Measurements from ENCODE around the gene RNF144A. TPM values are rescaled to one million over a fixed set of nuclear protein-coding genes. Genes with fewer than 3 reads are reported as not detected.

Gene RNF144A
- total and polyA plus RNA-seq, 5 donors, result 4.7 to 14.3 (median 10.3) TPM

DNA sequence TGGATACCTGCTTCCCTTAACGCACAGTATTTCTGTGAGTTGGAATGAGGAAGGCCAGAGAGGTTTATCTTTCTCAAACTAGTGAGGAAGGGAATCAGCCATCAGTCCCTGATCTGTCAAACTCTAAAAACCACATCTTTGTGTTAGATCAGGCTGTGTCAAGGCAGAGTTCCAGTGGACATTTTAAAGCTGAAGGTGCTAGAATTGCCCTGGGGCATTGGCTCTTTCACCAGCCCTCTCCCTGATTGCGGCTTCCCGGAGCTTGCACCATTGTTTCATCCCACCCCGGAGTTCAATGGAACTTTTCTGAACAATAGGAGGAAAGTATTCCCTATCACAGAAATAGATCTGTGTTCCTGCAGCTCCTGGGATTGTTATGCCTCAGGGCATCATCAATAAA lies 110.2 kb downstream of the RNF144A start:
- H3K27ac ChIP-seq (ENCODE audit: low read length), result no peak overlapping the region
- WGBS, result 37% methylated on average over 4 of the region's 4 CpGs
- DNase-seq, result no peak
- H3K27me3 ChIP-seq (ENCODE audit: control insufficient read depth, insufficient read depth), result no peaks in the 10 kb centered on the region
- H3K9me3 ChIP-seq (ENCODE audit: control insufficient read depth, low read length), result no peaks in the 10 kb centered on the region
- no peak for ATAC-seq
- intact Hi-C loops (cut with DNase I), result no loop called here
- H3K4me3 ChIP-seq (ENCODE audit: low read length), result no peak overlapping the region
- H3K4me1 ChIP-seq (ENCODE audit: control insufficient read depth, insufficient read depth, low read length), result peaks cover 5% of the 10 kb centered on the region

DNA sequence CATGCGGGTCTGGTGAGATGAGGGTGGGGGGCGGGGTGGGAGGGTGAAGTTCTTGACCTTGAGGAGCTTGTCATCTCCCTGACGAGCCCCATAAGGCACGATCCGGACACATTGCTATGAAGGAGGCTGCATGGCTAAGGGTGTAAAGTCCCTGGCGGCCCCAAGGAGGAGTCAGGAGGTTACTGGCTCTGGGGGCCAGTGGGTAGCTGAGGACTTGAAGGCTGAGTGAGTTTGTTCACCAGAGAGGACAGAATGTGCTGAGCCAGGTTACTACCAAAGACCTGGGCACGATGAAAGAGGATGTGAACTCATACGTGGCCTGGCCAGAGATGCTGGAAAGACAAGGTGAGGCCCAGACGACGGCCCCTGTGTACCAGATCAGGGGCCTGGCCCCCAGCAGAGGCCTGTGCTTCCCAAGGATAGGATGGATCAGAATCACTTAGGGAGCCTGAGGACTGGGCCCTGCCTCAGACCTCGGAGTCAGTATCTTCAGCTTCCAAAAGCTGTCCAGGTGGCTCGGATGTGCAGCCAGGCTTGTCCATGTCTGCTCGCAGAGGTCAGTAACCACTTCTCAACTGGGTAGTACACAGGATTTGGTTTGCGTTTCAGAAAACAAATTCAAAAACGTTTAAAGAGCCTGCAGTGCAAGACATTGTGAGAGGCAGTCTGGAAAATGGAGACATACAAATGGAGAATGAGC lies 110.9 kb downstream of the RNF144A start:
- no peak for ATAC-seq

DNA sequence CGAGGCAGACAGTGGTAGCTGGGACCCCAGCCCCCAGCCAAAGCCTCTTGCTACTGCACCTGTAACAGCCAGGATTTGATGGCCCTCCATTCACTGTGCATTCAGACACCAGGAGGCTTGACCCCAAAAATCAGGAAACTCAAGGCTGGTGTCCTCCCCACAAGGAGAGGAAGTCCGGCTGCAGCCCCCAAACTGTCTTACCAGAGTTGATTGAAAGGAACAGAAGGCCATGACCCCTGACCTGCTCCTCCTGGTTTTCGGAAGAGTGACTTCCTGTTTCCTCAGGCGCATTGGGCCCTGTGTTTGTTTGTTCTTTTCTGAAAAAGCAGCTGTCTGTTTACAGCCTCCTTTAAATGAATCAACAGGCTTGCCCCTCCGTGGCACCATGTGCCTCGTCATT lies 111.6 kb downstream of the RNF144A start:
- DNase-seq, result no peak
- H3K27ac ChIP-seq (ENCODE audit: low read length), result peak overlapping the region; percentile 34
- H3K9me3 ChIP-seq (ENCODE audit: control insufficient read depth, low read length), result no peaks in the 10 kb centered on the region
- no peak for ATAC-seq
- H3K4me1 ChIP-seq (ENCODE audit: control insufficient read depth, insufficient read depth, low read length), result peaks cover 5% of the 10 kb centered on the region
- WGBS, result 63% methylated on average over 6 of the region's 6 CpGs
- no peak overlapping the region for H3K4me3 ChIP-seq (ENCODE audit: low read length)
- intact Hi-C loops (cut with DNase I), result no loop called here
- H3K27me3 ChIP-seq (ENCODE audit: control insufficient read depth, insufficient read depth), result no peaks in the 10 kb centered on the region

More for the DNA sequence above, 110.9 kb downstream of the RNF144A start:
- 87% methylated on average over 15 of the region's 15 CpGs for whole genome bisulfite sequencing
- intact Hi-C loops (cut with DNase I), result no loop called here
- peak overlapping the region; percentile 69 for H3K27ac ChIP-seq (ENCODE audit: low read length)
- peaks cover 5% of the 10 kb centered on the region for H3K4me1 ChIP-seq (ENCODE audit: control insufficient read depth, insufficient read depth, low read length)
- no peak for DNase-seq
- no peak overlapping the region for H3K4me3 ChIP-seq (ENCODE audit: low read length)
- H3K27me3 ChIP-seq (ENCODE audit: control insufficient read depth, insufficient read depth), result no peaks in the 10 kb centered on the region
- H3K9me3 ChIP-seq (ENCODE audit: control insufficient read depth, low read length), result no peaks in the 10 kb centered on the region

DNA sequence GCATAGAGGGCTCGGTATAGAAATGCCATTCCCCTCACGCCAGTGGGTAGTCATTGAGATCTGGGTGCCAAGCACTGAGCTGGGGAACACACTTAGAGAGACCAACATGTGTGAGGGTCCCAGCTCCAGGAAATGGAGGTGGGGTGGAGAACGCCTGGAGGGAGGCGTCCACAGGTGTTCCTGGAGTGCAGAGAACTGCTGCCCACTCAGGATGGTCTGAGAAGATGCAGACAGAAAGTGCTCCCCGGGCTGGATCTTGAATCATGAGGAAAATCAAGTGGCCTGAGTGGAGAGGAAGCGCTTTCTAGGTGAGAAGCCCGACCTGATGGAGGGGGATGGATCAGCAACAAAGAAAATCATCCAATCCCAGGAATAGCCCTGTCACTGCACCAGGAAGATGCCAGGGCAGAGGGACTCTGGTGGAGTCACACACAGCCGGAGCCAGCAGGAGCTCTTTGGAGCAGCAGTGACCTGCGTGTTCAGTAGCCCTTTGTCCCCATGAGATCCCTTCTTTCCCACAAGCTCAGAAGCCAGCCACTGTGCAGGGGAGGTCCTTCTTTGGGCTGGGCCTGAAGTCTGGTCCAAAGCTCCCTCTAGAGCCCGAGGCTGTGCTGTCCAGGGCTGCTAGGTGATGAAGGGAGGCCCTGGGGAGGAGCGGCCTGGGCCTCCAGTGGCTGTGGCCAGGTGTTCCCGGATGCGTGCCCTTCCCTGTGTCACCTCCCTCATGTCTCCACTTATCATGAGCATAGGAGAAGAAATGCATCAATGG lies 112.3 kb downstream of the RNF144A start:
- Histone ChIP-seq H3K4me1 (ENCODE audit: control insufficient read depth, insufficient read depth, low read length) (peaks cover 5% of the 10 kb centered on the region), H3K27ac (ENCODE audit: low read length) (no peak overlapping the region), H3K9me3 (ENCODE audit: control insufficient read depth, low read length) (no peaks in the 10 kb centered on the region), H3K27me3 (ENCODE audit: control insufficient read depth, insufficient read depth) (no peaks in the 10 kb centered on the region), H3K4me3 (ENCODE audit: low read length) (no peak overlapping the region)
- DNase-seq (peak in 1 of 3 donors; percentile 47), ATAC-seq (peak in 1 of 2 donors; percentile 54)
- intact Hi-C loops (cut with DNase I), result no loop called here
- 74% methylated on average over 13 of the region's 13 CpGs for WGBS

DNA sequence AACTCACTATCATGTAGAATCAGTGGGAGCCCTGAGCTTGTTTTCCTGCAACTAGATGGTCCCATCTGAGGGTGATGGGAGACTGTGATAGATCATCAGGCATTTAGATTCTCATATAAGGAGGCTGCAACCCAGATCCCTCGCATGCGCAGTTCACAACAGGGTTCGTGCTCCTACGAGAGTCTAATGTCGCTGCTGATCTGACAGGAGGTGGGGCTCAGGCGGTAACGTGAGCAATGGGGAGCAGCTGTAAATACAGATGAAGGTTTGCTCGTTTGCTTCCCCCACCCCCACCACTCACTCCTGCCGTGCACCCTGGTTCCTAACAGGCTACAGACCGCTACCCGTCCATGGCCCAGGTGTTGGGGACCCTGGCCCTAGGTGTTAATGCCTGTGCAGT lies 113.6 kb downstream of the RNF144A start:
- no peaks in the 10 kb centered on the region for H3K9me3 ChIP-seq (ENCODE audit: control insufficient read depth, low read length)
- DNase-seq (no peak), ATAC-seq (no peak)
- no peaks in the 10 kb centered on the region for H3K27me3 ChIP-seq (ENCODE audit: control insufficient read depth, insufficient read depth)
- intact Hi-C loops (cut with DNase I), result no loop called here
- peaks cover 5% of the 10 kb centered on the region for H3K4me1 ChIP-seq (ENCODE audit: control insufficient read depth, insufficient read depth, low read length)
- H3K4me3 ChIP-seq (ENCODE audit: low read length), result no peak overlapping the region
- H3K27ac ChIP-seq (ENCODE audit: low read length), result no peak overlapping the region
- 93% methylated on average over 11 of the region's 11 CpGs for WGBS

DNA sequence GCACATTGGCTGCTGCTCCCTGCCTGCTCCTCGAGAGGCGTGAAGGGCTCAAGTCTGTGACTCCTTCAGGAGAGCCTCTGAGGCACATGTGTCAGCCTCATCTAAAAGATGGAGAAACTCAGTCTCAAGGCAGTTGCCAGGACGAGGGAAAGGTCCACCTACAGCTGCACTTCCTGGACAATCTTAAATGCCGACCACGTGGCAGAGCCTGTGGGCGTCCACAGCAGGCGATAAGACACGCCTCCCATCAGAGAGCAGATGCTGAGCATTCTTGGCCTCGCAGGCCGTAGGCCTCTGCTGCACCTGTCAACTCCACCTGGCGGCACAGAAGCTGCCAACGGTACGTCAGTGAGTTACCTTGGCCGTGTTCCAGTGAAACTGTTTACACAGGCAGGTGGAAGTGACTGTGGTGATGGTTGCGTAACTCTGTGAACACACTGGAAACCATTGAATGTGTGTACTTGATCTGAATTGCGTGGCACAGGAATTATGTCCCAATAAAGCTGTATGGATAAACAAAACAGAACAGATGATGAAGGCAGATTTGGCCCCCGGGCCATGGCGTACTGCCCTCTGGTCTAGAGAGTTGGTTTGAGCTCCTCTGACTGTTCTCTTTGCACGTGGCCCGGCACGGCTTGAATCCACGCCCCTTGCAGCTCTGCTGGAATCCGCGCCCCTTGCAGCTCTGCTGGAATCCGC lies 114.5 kb downstream of the RNF144A start:
- intact Hi-C loops (cut with DNase I), result no loop called here
- Histone ChIP-seq H3K4me1 (ENCODE audit: control insufficient read depth, insufficient read depth, low read length) (peaks cover 2% of the 10 kb centered on the region), H3K27me3 (ENCODE audit: control insufficient read depth, insufficient read depth) (no peaks in the 10 kb centered on the region), H3K27ac (ENCODE audit: low read length) (no peak overlapping the region), H3K9me3 (ENCODE audit: control insufficient read depth, low read length) (no peaks in the 10 kb centered on the region), H3K4me3 (ENCODE audit: low read length) (no peak overlapping the region)
- WGBS, result 77% methylated on average over 25 of the region's 25 CpGs
- DNase-seq (peak in 1 of 3 donors; percentile 58), ATAC-seq (peak in 1 of 2 donors; percentile 34)

DNA sequence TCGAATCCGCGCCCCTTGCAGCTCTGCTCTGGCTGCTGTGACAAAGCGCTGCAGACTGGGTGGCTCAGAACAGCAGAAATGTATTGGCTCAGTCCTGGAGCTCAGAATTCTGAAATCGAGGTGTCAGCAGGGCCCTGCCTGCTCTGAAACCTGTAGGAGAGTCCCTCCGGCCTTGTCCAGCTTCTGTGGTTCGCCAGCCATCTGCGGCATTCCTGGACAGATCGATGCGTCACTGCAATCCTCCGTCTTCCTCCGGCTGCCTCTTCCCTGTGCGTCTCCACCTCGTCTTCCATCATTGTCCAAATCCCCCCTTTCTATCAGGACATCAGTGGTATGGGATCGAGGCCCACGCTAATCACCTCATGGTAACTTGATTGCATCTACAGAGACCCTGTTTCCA lies 115.2 kb downstream of the RNF144A start:
- H3K27me3 ChIP-seq (ENCODE audit: control insufficient read depth, insufficient read depth), result no peaks in the 10 kb centered on the region
- 95% methylated on average over 16 of the region's 16 CpGs for WGBS
- intact Hi-C loops (cut with DNase I), result no loop called here
- no peak overlapping the region for H3K4me3 ChIP-seq (ENCODE audit: low read length)
- no peaks in the 10 kb centered on the region for H3K4me1 ChIP-seq (ENCODE audit: control insufficient read depth, insufficient read depth, low read length)
- H3K9me3 ChIP-seq (ENCODE audit: control insufficient read depth, low read length), result no peaks in the 10 kb centered on the region
- no peak overlapping the region for H3K27ac ChIP-seq (ENCODE audit: low read length)
- no peak for DNase-seq
- ATAC-seq, result no peak

DNA sequence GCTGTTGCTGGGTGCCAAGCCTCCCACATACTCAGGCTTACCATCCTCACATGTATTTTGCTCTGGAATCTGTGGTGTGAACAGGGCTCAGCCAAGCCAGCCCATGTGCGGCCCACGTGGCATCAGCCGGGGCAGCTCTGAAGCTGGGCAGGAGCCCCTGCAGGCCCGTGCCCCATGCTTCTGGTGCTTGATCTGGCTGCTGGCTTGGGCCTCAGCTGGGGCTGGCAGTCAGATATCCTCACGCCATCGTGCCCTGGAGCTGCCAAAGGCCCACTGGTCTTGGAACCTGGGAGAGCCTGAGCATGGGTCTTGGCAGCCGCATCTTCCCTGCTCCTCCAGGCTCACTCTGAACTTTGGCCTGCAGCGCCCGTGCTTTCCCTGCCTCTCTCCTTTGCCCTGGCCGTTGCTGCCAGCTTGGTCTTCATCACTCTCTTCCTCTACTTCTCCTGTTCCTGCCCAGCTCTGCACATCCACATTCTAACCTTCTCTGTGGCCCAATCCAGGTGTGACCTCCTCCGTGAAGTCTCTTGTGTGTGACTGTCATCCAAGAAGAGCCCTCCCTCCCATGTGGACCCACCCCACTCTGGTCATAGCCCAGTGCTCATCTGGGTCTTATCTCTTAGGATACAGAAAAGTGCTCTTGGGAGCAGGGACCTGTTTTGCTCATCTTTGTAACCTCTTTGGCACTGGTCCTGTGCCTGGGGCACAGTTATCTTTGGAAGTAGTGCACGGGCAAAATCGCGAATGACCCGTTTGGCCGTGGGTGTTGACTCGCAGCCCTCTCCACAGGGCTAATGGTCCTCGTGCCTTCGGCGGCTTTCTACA lies 116.1 kb downstream of the RNF144A start:
- intact Hi-C loops (cut with DNase I), result no loop called here
- ATAC-seq, result no peak

DNA sequence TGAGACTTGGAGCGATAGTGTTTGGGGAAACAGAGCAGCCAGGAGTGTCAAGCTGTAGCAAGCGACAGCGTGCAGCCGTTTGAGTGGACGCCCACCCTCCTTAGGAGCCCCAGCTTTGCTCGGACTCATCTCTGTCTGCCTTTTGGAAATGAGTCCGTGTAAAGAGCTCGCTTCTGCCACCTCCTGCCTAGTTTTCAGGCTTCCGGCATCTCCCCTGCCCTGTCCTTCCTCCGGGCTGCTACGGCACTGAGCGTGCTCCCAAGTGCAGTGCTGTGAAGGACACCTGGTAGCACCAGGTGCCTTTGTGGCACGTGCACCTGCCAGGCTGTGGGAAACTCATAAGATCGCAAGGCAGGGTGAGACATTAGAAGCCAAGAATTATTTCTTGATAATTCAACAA lies 117.1 kb downstream of the RNF144A start:
- peak; percentile 60 to 76 for ATAC-seq
- intact Hi-C loops (cut with DNase I), result no loop called here
- no peak overlapping the region for H3K27ac ChIP-seq (ENCODE audit: low read length)
- WGBS, result 37% methylated on average over 14 of the region's 14 CpGs
- H3K27me3 ChIP-seq (ENCODE audit: control insufficient read depth, insufficient read depth), result no peaks in the 10 kb centered on the region
- no peak overlapping the region for H3K4me3 ChIP-seq (ENCODE audit: low read length)
- H3K9me3 ChIP-seq (ENCODE audit: control insufficient read depth, low read length), result no peaks in the 10 kb centered on the region
- peak in 1 of 3 donors; percentile 68 for DNase-seq
- no peaks in the 10 kb centered on the region for H3K4me1 ChIP-seq (ENCODE audit: control insufficient read depth, insufficient read depth, low read length)

More for the DNA sequence above, 116.1 kb downstream of the RNF144A start:
- WGBS, result 85% methylated on average over 20 of the region's 20 CpGs
- Histone ChIP-seq H3K27ac (ENCODE audit: low read length) (no peak overlapping the region), H3K4me3 (ENCODE audit: low read length) (no peak overlapping the region), H3K4me1 (ENCODE audit: control insufficient read depth, insufficient read depth, low read length) (no peaks in the 10 kb centered on the region), H3K27me3 (ENCODE audit: control insufficient read depth, insufficient read depth) (no peaks in the 10 kb centered on the region), H3K9me3 (ENCODE audit: control insufficient read depth, low read length) (no peaks in the 10 kb centered on the region)
- DNase-seq, result peak in 1 of 3 donors; percentile 46

DNA sequence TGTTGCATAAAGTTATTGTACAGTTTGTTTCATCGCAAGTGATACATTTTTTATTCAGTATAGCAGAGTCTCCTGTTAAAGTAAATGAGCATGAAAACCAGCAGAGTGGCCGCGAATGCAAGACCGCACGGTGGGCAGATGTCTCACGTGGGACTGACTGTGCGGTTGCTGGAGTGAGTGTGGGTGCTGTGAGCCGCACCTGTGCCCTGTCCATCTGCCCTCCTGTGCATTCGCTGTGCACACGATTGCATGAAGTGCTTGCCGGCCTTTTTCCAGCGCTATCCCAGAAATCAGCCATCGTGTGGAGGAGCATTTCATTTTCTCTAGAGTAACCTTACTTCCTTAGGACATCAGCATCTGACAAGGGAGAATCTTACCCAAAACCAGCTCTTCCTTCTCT lies 118.7 kb downstream of the RNF144A start:
- H3K27me3 ChIP-seq (ENCODE audit: control insufficient read depth, insufficient read depth), result no peaks in the 10 kb centered on the region
- ATAC-seq (no peak), DNase-seq (no peak)
- H3K27ac ChIP-seq (ENCODE audit: low read length), result no peak overlapping the region
- WGBS, result 96% methylated on average over 13 of the region's 13 CpGs
- H3K4me3 ChIP-seq (ENCODE audit: low read length), result no peak overlapping the region
- intact Hi-C loops (cut with DNase I), result loop anchor here in 3 of 4 donors (5.0 kb wide), 3 partner anchors 119 to 144 kb away; partner anchors contain the start of gene RNF144A (in 1 of the 3)
- no peaks in the 10 kb centered on the region for H3K9me3 ChIP-seq (ENCODE audit: control insufficient read depth, low read length)
- H3K4me1 ChIP-seq (ENCODE audit: control insufficient read depth, insufficient read depth, low read length), result no peaks in the 10 kb centered on the region
